ENCODE measurements around the gene NOL12. TPM values are rescaled to one million over a fixed set of nuclear protein-coding genes. Genes with fewer than 3 reads are reported as not detected.

Gene NOL12
- total RNA-seq, 2 donors from 2014 or later: 26.2 to 34.8 TPM

- H3K4me3 Mint-ChIP-seq: peak overlapping the region; percentile 66
- peaks cover 5% of the 10 kb centered on the region for H3K36me3 Mint-ChIP-seq (ENCODE audit: low read depth)
- H3K27me3 Mint-ChIP-seq: no peaks in the 10 kb centered on the region
- ATAC-seq (no peak), DNase-seq (no peak)
- peaks cover 29% of the 10 kb centered on the region for H3K4me1 Mint-ChIP-seq
- no peak overlapping the region for H3K27ac Mint-ChIP-seq
- H3K9me3 ChIP-seq (ENCODE audit: control insufficient read depth, low read length, poor library complexity, severe bottlenecking): no peaks in the 10 kb centered on the region
Observed at GRCh38 chr22:37663521-37664140, 22.5 kb upstream of the NOL12 start.

- no peak for ATAC-seq
- H3K9me3 ChIP-seq (ENCODE audit: control insufficient read depth, low read length, poor library complexity, severe bottlenecking): no peaks in the 10 kb centered on the region
- H3K4me1 Mint-ChIP-seq: peaks cover 25% of the 10 kb centered on the region
- no peak for DNase-seq
- H3K4me3 Mint-ChIP-seq: no peak overlapping the region
- H3K27me3 Mint-ChIP-seq: no peaks in the 10 kb centered on the region
- H3K36me3 Mint-ChIP-seq (ENCODE audit: low read depth): peaks cover 5% of the 10 kb centered on the region
- H3K27ac Mint-ChIP-seq: no peak overlapping the region
Observed at GRCh38 chr22:37664249-37665101, 21.7 kb upstream of the NOL12 start.

- H3K9me3 ChIP-seq (ENCODE audit: control insufficient read depth, low read length, poor library complexity, severe bottlenecking): no peaks in the 10 kb centered on the region
- H3K4me3 Mint-ChIP-seq: no peak overlapping the region
- no peak overlapping the region for H3K27ac Mint-ChIP-seq
- no peak for ATAC-seq
- no peaks in the 10 kb centered on the region for H3K27me3 Mint-ChIP-seq
- H3K4me1 Mint-ChIP-seq: peaks cover 18% of the 10 kb centered on the region
- DNase-seq: no peak
- H3K36me3 Mint-ChIP-seq (ENCODE audit: low read depth): peaks cover 5% of the 10 kb centered on the region
Observed at GRCh38 chr22:37665487-37665886, 20.7 kb upstream of the NOL12 start.

- no peak overlapping the region for H3K4me3 Mint-ChIP-seq
- DNase-seq: no peak
- H3K27me3 Mint-ChIP-seq: no peaks in the 10 kb centered on the region
- H3K9me3 ChIP-seq (ENCODE audit: control insufficient read depth, low read length, poor library complexity, severe bottlenecking): no peaks in the 10 kb centered on the region
- H3K36me3 Mint-ChIP-seq (ENCODE audit: low read depth): peaks cover 2% of the 10 kb centered on the region
- ATAC-seq: peak; percentile 35
- peaks cover 29% of the 10 kb centered on the region for H3K4me1 Mint-ChIP-seq
- no peak overlapping the region for H3K27ac Mint-ChIP-seq
Observed at GRCh38 chr22:37669586-37669985, 16.6 kb upstream of the NOL12 start.

- H3K27ac Mint-ChIP-seq: peak overlapping the region; percentile 72
- H3K27me3 Mint-ChIP-seq: no peaks in the 10 kb centered on the region
- H3K4me3 Mint-ChIP-seq: peak overlapping the region; percentile 28
- ATAC-seq (no peak), DNase-seq (no peak)
- peaks cover 2% of the 10 kb centered on the region for H3K36me3 Mint-ChIP-seq (ENCODE audit: low read depth)
- H3K9me3 ChIP-seq (ENCODE audit: control insufficient read depth, low read length, poor library complexity, severe bottlenecking): no peaks in the 10 kb centered on the region
- H3K4me1 Mint-ChIP-seq: peaks cover 35% of the 10 kb centered on the region
Observed at GRCh38 chr22:37672206-37672919, 13.8 kb upstream of the NOL12 start.

GRCh38 chr22:37672920-37673455, 13.2 kb upstream of the NOL12 start:
- H3K36me3 Mint-ChIP-seq (ENCODE audit: low read depth): peaks cover 2% of the 10 kb centered on the region
- peak overlapping the region; percentile 95 for H3K27ac Mint-ChIP-seq
- H3K9me3 ChIP-seq (ENCODE audit: control insufficient read depth, low read length, poor library complexity, severe bottlenecking): no peaks in the 10 kb centered on the region
- peaks cover 37% of the 10 kb centered on the region for H3K4me1 Mint-ChIP-seq
- H3K27me3 Mint-ChIP-seq: no peaks in the 10 kb centered on the region
- DNase-seq (no peak), ATAC-seq (no peak)
- H3K4me3 Mint-ChIP-seq: no peak overlapping the region

- Mint-ChIP-seq H3K27ac (peak overlapping the region; percentile 95), H3K27me3 (no peaks in the 10 kb centered on the region), H3K4me3 (peak overlapping the region; percentile 76), H3K4me1 (peaks cover 39% of the 10 kb centered on the region), H3K36me3 (ENCODE audit: low read depth) (peaks cover 2% of the 10 kb centered on the region)
- no peaks in the 10 kb centered on the region for H3K9me3 ChIP-seq (ENCODE audit: control insufficient read depth, low read length, poor library complexity, severe bottlenecking)
- DNase-seq (no peak), ATAC-seq (no peak)
Observed at GRCh38 chr22:37674248-37674647, 11.9 kb upstream of the NOL12 start.

- H3K27ac Mint-ChIP-seq: peak within 1 kb of the TSS; percentile 95
- peaks cover 40% of the 10 kb centered on the region for H3K4me1 Mint-ChIP-seq
- DNase-seq (peak; percentile 34 to 50 (median 47)), ATAC-seq (peak; percentile 43)
- no peaks in the 10 kb centered on the region for H3K9me3 ChIP-seq (ENCODE audit: control insufficient read depth, low read length, poor library complexity, severe bottlenecking)
- H3K27me3 Mint-ChIP-seq: no peaks in the 10 kb centered on the region
- H3K4me3 Mint-ChIP-seq: peak within 1 kb of the TSS; percentile 97
- peaks cover 2% of the 10 kb centered on the region for H3K36me3 Mint-ChIP-seq (ENCODE audit: low read depth)
Observed at GRCh38 chr22:37674951-37675929, 10.9 kb upstream of the NOL12 start, which contains the start of gene LGALS1. Gene LGALS1, plus strand, starts transcription at chr22:37675636. Its CDS starts 67 bp downstream, at chr22:37675703.

GRCh38 chr22:37675930-37676735, 10.0 kb upstream of the NOL12 start:
- H3K4me1 Mint-ChIP-seq: peaks cover 38% of the 10 kb centered on the region
- DNase-seq (no peak), ATAC-seq (no peak)
- peak overlapping the region; percentile 95 for H3K27ac Mint-ChIP-seq
- peak overlapping the region; percentile 97 for H3K4me3 Mint-ChIP-seq
- no peaks in the 10 kb centered on the region for H3K9me3 ChIP-seq (ENCODE audit: control insufficient read depth, low read length, poor library complexity, severe bottlenecking)
- H3K27me3 Mint-ChIP-seq: no peaks in the 10 kb centered on the region
- H3K36me3 Mint-ChIP-seq (ENCODE audit: low read depth): peaks cover 2% of the 10 kb centered on the region

GRCh38 chr22:37676736-37677492, 9.2 kb upstream of the NOL12 start:
- H3K27ac Mint-ChIP-seq: peak overlapping the region; percentile 95
- DNase-seq (peak; percentile 85 to 91 (median 87)), ATAC-seq (peak; percentile 89)
- H3K36me3 Mint-ChIP-seq (ENCODE audit: low read depth): peaks cover 2% of the 10 kb centered on the region
- H3K4me1 Mint-ChIP-seq: peaks cover 41% of the 10 kb centered on the region
- peak overlapping the region; percentile 97 for H3K4me3 Mint-ChIP-seq
- no peaks in the 10 kb centered on the region for H3K27me3 Mint-ChIP-seq
- no peaks in the 10 kb centered on the region for H3K9me3 ChIP-seq (ENCODE audit: control insufficient read depth, low read length, poor library complexity, severe bottlenecking)

GRCh38 chr22:37677493-37677974, 8.6 kb upstream of the NOL12 start:
- H3K4me1 Mint-ChIP-seq: peaks cover 35% of the 10 kb centered on the region
- ATAC-seq: peak; percentile 68

More at GRCh38 chr22:37677493-37677974, 8.6 kb upstream of the NOL12 start:
- H3K9me3 ChIP-seq (ENCODE audit: control insufficient read depth, low read length, poor library complexity, severe bottlenecking): no peaks in the 10 kb centered on the region
- peaks cover 2% of the 10 kb centered on the region for H3K36me3 Mint-ChIP-seq (ENCODE audit: low read depth)
- peak overlapping the region; percentile 95 for H3K27ac Mint-ChIP-seq
- DNase-seq: no peak
- peak overlapping the region; percentile 97 for H3K4me3 Mint-ChIP-seq
- no peaks in the 10 kb centered on the region for H3K27me3 Mint-ChIP-seq

All from T-helper 17 cell (primary cell).